GM19467 (cell line): Measurements from ENCODE around the gene ITM2C.

Source experiments
- ATAC-seq: cut with Tn5 transposase; IDR thresholded peaks from one replicate; pipeline ENCODE4 v1.9.1; 2021; ENCODE audit warnings: mild to moderate bottlenecking, moderate library complexity; ENCODE audit not compliant: unreplicated experiment

ITM2C gene, protein sequence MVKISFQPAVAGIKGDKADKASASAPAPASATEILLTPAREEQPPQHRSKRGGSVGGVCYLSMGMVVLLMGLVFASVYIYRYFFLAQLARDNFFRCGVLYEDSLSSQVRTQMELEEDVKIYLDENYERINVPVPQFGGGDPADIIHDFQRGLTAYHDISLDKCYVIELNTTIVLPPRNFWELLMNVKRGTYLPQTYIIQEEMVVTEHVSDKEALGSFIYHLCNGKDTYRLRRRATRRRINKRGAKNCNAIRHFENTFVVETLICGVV

DNA sequence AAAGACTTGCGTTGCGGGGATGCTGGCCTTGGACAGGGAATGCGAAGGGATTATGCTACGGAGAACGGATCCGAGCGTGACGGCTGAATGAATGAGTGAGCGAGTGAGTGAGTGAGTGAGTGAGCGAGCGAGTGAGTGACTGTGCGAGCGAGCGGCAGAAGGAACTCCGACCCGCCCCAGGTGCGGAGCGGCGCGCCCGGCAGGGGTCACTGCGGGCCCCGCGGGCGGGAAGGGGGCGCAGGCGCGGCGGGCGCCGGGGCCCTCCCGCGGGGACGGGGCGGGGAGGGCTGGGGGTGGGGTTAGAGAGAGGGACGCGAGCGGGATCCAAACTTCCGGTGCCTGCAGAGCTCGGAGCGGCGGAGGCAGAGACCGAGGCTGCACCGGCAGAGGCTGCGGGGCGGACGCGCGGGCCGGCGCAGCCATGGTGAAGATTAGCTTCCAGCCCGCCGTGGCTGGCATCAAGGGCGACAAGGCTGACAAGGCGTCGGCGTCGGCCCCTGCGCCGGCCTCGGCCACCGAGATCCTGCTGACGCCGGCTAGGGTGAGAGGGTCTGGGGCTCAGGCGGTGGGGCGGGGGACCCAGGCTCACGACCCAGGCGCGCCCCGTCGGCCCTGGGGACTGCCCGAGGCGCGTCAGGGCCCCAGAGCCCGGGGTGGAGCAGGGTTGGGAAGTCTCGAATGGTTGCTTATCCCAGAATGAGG lies at the start of gene ITM2C:
Gene ITM2C, plus strand, starts transcription at position 338 of the 702 bp plus-strand sequence. Its CDS starts 84 bp downstream, at position 422.
- peak; percentile 62 for ATAC-seq

DNA sequence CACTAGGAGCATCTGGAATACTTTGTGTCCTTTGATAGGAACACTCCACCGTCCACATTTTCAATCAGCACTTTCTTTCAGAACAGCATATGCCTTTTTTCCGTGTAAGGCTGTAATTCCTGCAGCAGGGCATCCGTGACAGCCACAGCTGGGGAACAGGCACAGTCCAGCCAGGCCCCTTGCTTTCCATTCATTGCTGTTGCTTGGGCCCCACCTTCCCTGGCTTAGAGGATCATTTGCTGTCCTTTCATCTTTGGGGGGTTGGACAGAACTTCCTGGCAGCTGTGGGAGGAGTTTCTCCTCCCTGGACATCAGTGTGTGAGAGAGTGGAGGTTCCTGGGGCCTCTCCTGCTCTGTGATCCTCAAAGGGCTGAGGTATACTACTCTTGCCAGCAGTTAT lies 49.7 kb upstream of the ITM2C start:
- ATAC-seq = no peak

DNA sequence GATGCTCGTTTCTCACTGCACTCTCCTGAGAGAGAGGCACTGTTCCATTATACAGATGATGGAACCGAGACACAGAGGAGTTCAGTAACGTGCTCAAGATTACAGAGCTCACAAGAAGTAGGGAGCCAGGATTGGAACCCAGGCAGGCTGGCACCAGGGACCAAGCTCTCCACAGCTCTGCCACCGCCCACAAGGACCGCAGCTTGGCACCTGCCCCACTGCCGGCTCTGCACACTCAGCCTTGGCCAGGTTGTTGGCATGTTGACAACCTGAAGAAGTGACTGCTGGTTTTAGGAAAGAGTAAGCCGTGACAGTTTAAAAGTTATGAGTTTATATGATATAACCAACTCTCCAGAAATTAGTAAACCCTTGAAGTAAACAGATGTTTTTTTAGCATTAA lies 48.0 kb upstream of the ITM2C start:
- ATAC-seq = no peak

GRCh38 chr2:230819433-230819832 lies 45.3 kb upstream of the ITM2C start:
- no peak for ATAC-seq

DNA sequence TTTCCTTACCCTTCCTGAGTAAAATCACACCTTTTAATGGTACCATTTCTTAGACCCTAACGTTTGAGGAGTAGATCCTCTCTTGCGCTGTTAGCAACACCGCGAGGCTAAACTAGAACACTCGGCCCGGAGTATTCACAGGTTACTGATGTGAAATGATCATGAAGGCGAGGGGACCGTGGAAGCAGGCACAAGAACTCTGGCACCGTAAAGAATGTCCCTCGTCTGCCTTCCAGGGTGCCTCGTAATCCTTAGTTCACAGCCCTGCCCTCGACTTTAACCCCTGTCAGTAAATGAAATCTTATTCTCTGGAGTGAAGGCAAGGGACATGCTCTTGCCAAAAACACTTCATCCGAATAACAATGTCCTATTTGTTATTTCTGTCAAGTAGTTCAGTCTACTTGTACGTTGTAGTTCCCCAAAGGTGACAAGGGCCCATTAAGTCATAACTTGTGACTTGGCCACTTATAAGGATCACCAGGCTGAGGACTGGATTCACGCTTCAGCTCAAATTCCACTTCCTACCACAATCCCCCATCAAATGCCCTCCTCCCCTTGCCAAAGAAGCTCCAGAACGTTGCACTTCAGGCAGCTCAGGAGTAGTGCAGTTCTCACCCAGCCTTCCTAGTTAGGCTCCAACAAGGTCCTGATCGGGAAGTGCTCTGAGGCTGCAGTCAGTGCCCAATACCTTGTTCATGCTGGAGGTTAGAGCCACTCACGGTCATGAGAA lies 43.3 kb upstream of the ITM2C start:
- no peak for ATAC-seq

GRCh38 chr2:230821991-230822520 lies 42.7 kb upstream of the ITM2C start:
- no peak for ATAC-seq

DNA sequence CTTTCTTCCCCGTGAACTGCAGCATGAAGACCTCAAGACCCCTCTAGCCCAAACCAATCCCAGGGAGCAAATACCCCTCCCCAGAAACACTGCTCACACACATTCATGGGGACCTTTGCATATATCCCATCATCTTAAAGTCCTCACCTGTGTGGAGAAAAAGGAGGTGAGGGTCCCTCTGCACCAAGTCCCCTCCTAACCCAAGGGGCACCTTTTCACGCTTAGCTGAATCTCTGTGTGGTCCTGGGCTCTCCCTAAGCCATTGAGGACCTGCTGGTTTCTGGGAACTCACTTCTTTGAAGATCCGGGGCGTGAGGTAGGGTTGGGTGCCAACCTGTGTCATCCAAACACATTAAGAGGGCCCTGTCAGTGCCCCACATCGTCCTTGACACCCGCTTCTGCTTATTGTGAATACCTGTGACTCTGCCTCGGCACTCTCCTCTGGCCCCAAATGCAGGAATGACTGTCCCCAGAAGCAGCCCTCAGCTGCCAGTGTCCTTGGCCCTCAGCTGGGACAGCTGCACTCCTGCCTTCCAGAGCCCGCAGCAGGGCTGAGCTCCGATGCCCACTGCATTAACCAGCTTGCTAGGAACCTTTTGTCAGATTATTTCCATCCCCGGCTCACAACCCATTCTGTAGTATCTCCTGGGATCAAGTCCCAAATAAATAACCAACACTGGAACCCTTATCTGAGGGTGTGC lies 41.3 kb upstream of the ITM2C start:
- no peak for ATAC-seq

- ATAC-seq = no peak
Observed at GRCh38 chr2:230824406-230824978, 40.2 kb upstream of the ITM2C start.

DNA sequence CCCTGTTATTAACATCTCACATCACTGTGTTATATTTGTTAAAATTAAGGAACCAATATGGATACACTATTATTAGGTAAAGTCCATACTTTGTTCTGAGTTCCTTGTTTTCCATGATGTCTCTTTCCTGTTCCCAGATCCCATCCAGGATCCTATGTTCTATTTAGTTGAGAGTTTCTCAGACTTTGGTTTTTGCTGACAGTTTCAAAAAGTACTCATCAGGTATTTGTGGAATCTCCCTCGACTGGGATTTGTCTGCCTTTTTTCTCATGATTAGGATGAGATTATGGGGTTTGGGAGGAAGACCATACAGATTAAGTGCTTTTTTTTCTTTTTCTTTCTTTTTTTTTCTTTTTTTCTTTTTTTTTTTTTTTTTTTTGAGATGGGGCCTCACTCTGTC lies 39.4 kb upstream of the ITM2C start:
- ATAC-seq = no peak

GRCh38 chr2:230827774-230828271 lies 36.9 kb upstream of the ITM2C start:
- ATAC-seq = no peak

DNA sequence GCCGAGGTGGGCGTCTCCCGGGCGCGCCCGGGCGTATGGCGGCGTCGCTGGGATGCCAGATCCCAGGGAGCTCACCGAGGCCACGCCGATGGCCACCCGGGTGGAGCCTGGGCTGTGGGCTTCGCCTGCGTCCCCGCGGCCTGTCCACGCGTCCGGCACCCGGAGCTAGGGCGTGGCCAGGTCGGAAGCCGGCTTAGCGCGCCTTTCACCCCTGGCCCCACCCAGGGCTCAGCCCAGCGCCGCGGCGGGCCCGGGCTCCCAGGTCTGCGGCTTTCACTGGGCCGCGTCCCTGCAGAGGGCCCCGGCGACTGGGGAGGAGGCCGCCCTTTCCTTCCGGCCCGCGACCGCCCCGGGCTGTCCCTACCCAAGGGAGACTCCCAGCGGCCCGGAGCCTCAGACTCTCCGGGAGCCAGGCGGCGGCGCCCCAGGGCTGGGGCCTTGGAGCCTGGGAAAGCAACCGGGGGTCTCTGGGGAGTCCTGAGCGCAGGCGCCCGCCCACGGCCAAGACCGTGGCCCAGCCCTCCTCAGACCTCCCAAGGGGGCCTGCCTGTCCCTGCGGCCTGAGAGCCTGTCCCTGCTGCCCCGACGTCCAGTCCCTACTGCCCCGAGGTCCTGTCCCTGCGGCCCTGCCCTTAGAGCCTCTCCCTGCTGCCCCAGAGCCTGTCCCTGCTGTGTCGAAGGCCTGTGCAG lies 36.3 kb upstream of the ITM2C start:
- no peak for ATAC-seq

DNA sequence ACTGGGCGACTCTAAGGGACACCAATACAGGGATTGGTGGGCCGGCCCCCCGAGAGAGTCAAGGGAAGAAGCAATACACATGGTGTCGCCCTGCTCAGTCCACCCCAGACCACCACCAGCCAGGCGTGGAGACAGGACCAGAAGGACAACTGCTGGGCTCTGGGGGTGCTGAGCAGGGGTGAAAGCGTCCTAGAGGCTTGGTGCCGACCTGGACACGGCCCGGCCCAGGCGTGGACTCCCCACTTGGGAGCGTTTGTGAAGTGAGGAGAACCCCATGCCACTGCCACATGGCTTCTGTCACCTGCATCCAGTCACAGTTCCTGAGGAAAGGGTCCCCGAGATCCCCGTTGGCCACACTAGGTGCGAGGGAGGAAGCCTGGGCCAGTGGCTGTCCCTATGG lies 35.4 kb upstream of the ITM2C start:
- no peak for ATAC-seq

DNA sequence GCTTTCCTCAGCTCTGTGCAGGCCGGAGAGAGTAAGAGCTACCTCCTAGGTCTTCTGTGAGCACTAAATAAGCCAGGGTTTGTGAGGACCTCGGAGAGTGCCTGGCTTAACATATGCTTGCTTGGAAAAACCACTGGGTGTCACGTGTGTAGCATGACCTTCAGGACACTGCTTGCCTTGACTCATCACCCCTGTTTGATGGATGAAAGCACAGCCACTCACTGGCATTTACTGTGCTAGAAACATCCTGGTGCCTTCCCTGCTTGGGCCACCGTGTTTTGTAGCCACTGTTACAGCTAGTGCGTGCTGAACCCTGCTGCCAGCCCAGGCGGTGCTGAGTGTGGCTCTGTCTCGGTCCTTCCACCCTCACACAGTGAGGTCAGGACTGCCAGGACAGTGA lies 34.8 kb upstream of the ITM2C start:
- no peak for ATAC-seq

DNA sequence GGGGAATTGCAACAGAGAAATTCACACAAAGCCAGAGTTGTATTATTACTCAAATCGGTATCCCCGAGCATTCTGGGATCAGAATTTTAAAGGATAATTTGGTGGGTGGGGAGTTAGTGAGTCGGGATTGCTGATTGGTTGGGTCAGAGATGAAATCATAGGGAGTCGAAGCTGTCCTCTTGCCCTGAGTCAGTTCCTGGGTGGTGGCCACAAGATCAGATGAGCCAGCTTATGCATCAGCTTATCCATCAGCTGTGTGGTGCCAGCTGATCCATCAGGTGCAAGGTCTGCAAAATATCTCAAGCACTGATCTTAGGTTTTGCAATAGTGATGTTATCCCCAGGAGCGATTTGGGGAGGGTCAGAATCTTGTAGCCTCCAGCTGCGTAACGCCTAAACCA lies 34.3 kb upstream of the ITM2C start:
- no peak for ATAC-seq

DNA sequence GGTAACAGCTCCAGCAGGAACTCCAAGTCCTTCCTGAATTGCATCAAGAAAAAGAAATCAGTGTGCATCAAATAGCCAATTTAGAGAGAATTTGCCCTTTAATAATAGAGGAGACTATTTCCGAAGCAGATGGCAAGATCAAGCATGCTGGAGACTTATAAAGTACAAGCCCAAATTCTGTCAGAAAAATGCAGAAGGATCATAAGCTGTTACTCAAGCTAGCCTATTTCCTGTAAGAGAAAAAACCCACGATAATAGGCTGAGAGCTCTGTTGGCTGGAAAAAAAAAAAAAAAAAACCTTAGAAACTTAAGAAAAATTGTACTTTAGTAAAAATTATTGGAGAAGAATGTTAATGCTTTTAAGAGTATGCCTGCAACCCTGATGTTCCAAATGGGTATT lies 24.4 kb upstream of the ITM2C start:
- no peak for ATAC-seq

GRCh38 chr2:230842473-230842872 lies 22.3 kb upstream of the ITM2C start:
- ATAC-seq = no peak

GRCh38 chr2:230843132-230843531 lies 21.6 kb upstream of the ITM2C start:
- no peak for ATAC-seq

DNA sequence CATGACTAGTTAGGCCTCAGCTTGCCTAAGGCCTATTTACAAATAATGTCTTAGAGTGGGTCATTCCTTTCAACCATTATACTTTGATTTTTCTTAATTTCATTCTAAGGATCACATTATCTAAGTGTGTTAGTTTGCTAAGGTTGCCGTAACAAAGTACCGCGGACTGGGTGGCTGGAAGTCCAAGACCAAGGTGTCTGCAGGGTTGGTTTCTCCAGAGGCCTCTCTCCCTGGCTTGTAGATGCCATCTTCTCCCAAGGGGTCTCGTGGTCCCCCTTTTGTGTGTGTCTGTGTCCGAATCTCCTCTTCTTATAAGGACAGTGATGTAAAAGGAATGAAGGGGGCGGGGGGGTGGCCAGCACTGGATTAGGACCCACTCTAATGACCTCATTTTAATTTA lies 18.4 kb upstream of the ITM2C start:
- ATAC-seq = no peak

- peak; percentile 90 for ATAC-seq
Observed at GRCh38 chr2:230847883-230848388, 16.8 kb upstream of the ITM2C start.
